ENCODE data around the gene SLIT1.

SLIT1 gene

DNA sequence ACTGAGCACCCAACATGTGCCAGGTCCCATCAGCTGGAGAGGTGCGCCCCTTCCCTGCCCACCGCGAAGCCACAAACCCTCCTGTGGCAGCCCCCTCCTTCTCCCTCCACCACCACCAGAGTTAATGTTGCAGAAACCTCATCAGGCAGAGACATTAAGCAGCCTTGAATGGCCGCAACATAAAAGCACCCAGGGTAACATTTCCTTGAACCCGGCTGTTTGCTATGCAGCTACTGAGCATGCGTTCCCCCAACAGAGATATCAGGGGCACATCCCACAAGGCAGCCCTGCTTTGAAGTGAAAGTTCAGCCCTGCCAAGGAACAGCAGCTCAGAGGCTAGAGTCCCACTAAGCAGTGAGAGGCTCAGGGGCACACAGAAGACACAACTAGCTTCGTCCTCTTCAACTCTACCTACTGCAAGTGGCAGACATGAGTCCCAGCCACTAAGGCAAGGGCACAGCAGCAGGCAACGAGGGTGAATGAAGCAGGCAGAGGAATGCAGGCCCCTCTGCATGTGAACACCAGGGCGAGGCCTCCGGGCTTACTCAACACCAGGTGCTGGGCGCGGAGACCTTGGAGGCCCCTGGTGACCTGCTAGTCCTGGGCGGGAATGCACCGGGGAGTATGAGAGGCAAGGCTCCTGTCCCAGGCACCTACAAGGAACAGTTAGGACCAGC is 107.4 kb downstream of the SLIT1 start:
- no peak for DNase-seq

DNA sequence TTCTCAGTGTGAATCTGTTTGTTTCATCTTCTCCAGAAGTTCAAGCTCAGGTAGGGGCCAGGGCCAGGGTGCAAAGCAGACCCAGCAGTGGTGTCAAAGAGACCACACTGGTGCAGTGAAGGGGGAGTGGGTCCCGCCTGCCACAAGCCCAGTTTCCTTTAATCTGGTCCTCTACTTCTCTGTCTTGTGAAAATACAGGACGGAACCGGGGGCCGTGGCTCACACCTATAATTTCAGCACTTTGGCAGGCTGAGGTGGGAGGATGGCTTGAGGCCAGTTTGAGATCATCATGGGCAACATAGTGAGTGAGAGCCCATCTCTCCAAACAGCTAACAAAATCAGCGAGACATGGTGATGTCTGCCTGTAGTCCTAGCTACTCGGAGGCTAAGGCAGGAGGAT is 109.0 kb downstream of the SLIT1 start:
- DNase-seq = no peak

DNA sequence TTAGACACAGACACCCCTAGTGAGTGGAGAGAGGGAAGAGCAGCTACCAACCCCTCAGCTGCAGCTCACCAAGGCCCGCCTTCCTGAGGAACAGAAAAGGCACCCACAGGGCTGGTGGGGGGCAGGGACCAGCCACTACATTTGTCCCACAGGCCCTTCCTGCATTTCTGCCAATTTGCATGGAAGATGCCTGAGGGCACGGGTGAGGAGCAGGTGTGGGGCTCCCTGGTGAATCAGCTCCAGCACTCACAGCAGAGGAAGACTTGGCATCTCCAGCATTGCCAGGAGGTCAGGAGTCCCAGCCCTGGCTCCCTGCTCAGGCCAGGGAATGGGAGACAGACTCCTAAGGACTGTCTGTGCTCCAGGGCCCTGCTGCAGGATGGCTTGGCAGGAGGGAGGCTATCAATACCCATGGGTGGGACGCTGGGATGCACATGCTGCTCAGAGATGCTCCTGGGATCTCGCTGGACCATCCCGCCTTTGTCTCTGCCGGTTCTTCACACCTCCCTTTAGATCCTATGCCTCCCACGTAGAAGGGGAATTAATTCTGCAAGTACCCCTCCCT is 109.7 kb downstream of the SLIT1 start:
- no peak for DNase-seq

DNA sequence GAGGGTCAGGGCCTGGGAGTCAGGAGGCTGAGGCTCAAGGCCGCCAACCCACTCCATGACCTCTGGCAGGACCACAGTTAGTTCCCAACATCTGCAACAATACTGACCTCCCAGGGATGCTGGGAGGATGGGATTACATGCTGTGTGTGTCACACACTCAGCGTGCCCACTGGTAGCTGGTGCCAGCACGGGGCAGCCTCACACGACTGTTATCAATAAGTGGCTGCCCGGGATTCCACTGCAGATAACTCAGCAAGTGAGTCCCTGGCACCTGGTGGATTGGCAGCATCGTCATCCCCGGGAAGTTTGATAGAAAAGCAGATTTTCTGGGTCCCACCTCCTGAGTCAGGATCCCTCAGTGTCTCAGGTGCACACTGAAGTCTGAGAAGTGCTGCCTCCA is 110.3 kb downstream of the SLIT1 start:
- DNase-seq = no peak

DNA sequence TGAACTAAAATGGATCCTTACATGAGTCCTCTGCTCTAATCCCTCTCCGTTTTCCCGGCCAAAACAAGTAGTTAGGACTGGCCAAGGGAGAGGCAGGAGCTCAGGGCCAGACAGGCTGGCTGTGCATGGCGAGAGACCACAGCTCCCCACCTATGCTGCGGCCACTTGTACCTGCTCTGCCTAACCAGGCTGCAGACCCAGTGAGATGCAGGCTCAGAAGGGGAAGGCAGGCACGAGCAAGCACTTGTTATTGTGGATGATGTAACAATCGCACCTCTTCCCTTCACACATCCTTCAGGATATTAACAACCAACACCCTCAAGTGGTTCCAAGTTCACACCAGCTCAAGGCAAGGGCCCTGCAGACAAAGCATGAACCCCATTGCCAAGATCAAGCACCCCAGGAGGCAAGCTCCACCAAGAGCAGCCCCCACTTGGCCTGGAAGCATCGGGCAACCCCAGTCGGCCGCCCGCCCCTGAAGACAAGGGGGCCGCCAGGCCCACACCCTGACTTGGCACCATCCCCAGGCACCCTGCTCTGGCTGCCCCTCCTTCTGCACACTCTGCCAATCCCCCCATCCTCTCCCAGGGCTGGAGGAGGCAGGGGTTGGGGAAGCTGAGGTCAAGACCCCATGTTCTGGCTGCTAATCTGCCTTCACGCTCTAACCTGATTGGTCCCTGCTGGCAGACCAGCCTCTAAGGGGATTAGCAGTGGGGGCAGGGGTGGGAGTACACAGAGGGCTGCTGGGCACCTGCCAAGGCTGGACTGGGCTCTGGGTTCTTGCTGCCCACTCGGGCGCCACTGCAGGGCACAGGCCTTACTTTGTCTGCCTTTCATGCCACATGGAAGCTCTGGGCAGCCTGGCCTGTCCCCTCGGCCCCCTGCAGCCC is 111.3 kb downstream of the SLIT1 start:
- no peak for DNase-seq

DNA sequence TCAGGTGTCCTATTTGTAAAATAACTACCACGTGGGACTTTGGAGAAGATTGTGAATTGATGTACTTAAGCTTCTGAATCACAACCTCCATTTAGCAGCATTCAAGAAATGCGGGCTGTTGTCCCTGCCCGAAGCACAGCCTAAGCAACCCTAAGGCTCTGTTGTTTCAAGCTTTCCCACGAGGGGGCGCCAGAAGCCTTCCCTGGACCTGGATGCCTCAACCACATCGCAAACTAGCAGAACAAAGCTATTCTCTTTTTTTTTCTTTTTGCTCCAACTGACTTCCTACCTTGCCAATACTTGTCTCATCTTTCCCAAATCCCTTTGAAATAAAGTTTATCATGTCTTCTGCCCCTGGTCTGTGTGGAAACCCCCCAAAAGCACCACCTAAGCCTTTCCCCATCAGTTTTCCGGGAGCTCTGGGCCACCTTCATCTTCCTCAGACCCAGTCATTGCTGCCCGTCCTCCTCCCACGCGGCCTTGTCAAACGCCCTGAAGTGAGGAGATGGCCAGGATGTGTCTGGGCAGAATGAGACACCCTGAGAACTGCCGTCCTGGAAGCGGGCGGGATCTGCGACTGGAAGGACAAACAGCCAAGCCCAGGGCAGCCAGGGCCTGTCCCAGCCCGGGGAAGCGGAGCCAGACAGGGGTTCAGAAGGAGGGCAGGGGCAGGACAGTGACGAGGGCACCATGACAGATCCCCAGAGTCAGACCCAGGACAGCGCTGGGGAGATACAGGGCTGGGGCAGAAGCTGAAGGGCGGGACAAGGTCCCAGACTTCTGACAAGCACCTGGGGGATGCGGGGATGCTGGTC is 112.7 kb downstream of the SLIT1 start:
- peak; percentile 87 to 90 for DNase-seq

DNA sequence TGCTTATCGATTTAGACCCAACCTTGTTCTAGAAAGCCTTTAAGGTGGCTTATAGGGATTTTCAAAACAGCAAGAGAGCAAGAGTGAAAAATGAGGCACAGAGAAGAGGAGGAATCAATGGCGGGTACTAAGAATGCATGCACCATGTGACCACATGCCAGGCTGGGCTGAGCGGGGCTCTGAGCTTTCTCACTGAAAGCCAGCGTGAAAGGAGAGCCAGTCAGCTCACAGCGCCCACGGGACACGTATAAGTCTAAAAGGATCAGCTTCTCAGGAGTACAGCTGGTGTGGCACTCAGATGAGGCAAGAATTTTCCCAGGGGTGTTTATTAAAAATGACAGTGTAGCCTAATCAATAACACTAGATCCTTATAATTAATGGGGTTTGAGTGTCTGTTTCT is 114.3 kb downstream of the SLIT1 start:
- DNase-seq = no peak

DNA sequence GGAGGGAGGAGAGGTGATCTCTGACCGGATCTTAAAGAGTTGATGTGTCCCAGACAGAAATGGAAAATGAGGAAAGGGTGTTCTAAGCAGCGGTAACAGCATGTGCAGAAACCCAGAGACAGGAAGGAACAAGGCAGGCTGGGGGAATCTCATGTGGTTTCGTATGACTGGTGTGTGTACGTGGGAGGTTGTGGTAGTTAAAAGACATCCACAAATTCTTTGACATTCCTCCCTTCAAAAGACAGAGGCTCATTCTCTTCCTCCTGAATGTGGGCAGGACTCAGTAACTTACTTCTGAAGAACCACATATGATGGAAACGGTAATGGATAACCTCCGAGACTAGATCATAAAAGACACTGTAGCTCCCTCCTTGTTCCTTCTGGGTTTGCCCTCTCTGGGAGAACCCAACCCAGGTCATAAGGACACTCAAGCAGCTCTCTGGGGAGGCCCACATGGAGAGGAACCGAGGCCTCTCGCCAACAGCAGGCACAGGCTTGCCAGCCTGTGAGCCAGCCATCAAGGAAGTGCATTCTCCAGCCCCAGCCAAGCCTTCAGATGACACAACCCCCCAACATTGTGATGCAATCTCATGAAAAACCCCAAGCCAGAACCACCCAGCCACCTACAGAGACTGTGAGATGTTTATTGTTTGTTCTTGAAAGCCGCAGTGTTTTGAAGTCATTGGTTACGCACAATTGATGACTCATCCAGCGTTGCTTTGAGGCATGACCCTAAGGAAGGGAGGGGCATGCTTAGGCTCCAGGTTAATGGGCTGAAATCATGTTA is 116.0 kb downstream of the SLIT1 start:
- no peak for DNase-seq

DNA sequence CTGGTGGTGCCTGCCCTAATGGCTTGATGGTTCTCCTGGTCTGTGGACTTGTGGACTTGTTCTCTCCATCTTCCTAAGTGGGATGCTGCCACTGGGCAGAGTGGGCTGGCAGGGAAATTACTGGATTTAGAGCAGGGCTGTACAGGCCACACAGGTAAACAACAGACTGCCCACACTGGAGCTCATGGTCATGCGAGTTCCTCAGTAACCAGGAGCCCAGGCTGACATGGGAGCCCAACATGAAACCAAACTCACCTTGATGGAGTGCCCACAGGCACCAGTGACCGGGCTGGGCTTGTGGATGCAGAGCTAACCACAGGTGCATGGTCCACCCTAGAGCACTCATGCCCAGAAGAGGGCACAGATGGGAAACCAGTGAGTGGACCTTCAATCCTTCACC is 116.7 kb downstream of the SLIT1 start:
- DNase-seq = no peak

DNA sequence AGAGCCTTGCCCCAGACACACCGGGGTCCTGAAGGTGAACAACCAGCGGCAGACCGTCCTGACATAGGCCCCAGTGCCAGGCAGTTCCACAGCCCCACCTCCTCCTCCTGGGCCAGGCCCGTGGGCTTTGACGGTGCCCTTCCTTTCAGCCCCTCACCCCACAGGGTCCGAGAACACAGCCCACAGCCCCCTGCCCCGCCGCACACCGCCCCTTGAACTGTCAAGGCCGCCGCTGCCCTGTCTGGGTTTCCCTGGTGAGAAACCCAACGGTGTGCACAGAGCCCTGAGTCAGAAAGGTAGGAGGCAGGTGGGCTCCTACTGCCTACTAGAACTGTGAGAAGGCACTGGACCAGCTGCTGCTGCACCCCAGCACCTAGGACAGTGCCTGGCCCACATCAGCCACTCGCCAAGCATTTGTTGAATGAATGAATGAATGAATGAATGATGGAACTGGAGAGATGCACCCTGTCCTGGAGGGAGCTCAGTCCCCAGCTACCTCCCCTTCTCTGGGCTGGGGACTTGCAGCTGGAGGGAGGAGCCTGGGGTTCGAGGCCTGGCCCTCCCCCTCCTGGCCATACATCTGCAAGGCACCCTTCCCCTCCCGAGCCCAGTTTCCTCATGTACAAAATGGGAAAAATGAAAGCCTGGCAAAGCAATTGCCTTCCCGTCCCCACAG is 117.9 kb downstream of the SLIT1 start:
- DNase-seq = no peak

DNA sequence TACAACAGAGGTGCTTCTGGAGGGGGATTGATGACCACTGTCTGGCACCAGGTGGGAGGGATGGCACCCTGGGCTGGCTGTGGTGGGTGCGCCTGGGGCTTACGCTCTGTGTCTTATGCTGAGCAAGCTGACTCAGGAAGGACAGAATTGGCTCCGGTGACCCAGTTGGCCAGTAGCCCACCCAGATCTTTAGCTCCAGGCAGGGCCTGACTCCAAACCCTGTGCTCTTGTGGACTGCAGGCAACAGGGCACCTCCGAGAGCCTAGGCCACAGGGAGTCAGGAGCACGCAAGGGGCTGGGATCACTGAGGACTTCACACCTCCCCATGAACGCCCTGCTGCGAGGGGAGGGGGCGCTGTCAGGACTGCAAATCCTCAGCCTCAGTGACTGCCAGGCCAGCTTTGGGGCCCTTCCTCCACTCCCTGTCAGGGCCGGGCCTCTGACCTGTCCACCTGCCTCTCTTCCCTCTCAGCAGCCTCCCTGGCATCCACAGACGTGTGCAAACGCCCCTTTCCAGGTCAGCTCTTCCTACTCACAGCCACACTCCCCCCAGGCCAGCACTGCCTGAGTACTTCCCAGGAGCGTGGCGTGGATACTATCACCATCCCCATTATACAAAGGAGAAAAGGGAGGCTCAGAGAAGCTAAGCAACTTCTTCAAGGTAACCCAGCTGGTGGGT is 118.7 kb downstream of the SLIT1 start:
- no peak for DNase-seq

DNA sequence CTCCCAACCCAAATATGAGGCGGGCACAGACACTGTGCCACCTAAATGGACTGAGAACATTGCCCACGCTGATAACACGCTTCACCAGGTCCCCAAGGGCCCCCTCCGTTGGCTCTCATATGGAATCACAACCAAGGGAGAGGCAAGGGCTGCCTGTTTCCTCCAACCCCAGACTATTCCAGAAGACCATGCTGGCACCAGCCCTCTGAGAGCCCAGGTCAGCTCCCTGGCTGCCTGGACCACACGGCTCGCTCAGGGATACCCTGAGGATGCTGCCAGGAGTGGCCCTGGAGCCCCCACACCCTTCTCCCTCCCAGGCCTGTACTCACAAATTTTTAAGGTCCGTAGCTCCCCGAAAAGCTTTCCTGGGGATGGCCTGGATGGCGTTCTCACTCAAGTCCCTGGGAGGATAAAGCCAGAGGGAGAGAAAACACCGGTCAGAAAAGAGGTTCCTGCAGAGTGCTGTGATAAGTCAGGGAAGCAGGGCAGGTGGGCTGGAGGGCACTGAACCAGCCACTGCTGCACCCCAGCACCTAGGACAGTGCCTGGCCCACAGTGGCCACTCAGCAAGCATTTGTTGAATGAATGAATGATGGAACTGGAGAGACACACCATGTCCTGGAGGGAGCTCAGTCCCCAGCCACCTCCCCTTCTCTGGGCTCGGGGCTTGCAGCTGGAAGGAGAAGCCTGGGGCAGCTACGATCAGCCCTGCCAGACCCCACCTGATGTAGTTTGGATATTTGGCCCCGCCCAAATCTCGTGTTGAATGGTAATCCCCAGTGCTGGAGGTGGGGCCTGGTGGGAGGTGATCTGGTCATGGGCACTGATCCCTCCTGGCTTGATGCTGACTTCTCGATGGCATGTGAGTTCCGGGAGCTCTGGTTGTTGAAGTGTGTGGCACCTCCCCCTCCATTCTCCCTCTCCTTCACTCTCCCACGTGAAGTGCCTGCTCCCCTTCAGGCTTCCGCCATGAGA is 119.8 kb downstream of the SLIT1 start:
- DNase-seq = no peak

DNA sequence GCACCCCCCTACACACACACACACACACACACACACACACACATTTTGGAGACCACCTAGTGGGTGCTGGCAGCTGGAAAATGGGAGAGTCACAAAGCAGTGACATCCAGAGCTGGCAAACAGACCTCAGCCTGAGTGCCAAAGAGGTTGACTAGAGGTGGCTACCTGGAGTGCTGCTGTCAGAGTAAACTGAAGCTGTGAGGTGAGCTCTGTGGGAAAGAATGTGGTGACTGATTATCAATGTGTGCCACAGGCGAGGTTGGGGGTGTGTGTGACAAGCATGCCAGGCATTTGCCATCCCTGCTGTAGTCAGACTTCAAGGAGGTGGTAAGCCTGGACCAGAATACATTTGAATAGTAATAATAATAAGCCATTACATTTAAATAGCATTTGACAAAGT is 120.6 kb downstream of the SLIT1 start:
- DNase-seq = no peak

DNA sequence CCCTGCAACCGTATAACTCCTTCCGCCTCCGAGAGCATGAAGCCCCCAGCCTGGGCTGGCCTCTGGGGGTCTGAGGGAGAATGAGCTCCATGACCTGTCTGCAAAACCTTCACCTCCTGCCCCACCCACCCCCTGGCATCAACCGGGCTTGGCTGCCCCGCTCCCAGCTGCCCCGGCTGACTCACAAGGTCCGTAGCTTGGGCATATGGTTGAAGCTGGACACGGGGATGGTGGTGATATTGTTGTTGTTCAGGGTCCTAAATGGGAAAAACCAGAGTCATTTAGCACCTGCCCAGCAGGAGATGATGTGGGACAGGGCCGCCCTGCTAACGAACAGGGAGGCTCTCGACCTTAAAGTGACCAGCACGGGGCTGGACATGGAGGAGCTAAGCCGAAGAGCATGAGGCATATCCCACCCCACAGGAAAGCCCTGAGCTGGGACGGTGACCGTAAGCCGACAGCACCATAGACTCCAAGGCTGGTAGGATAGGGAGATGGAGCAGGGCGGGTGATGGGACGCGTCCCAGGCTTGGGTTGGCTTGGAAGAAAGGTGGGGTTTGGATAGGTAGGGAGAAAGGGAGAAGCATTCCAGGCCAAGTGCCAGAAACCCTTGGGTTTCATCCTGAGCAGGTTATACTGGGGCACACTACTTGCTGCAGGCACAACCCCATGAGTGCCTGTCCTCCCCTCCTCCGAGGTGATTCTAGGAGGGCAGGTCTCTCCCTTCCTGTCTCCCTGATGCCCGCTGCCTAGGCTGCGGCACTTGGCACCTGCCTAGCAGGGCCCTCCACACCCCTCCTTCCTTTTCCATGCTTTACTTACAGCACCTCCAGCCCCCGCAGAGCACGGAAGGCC is 121.5 kb downstream of the SLIT1 start:
- DNase-seq = no peak

DNA sequence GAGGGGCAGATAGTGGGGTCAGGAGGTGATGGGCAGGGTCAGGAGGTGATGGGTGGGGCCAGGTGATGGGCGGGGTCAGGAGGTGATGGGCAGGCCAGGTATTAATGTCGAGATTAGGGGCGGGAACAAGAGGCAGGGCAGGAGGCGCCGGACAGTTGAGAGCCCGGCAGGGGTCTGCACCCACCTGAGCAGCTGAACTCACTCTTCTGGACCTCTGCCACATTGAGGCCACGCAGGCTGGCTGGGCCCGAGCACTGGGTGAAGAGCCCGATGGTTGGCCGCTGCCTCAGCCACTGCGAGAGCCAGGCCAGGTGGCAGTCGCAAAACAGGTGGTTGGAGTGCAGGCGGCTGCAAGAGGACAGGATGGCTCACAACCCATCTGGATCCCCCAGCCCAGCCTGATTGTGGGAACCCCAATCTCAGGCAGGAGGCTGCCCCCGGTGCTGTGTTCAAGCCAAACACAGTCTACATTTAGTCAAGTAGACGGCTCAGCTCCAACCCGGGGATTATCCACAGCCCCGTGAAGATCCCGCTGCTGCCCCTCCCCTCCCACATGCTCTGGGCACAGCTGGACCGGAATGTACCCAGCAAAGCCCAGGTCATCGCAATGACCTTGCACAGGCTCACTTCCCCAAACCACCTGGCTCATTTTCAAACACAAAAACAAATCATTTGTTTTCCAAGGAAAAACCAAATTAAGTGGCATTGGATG is 122.3 kb downstream of the SLIT1 start:
- no peak for DNase-seq

DNA sequence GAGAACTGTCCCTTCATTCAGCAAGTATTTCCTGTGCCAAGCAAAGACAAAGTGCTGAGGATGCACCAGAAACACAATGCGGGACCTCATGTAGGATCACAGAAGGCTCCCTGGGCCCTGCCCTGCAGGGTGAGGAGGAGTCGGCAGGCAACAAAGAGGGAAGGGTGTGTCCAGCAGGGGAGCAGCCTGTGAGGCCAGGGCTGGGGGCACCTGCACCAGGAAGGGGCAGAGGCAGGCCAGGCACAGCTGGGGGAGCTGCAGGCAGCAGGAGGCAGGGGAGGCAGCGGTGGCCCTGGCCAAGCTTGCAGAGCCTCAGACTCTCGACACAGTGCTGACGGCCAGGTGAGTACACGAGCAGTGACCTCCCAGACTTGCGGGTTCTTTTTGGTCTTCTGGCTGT is 123.3 kb downstream of the SLIT1 start:
- no peak for DNase-seq

DNA sequence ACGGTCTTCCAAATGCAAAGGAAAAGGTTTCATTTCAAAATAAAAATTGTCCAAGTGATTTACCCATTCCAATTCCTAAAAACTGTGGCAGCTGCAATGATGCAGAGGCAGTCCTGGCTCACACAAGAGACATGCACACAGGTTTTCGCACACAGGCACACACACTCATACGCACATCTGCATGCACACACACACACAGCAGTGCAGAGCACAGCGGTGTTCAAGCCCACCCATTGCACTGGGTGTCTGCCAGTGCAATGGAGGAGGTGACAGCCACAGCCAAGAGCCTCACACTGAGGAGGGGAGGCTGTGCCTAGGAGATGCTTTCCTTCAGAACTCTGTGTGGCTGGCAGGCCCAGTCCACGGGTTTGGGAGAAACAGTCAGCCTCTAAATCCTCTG is 123.7 kb downstream of the SLIT1 start:
- DNase-seq = no peak

DNA sequence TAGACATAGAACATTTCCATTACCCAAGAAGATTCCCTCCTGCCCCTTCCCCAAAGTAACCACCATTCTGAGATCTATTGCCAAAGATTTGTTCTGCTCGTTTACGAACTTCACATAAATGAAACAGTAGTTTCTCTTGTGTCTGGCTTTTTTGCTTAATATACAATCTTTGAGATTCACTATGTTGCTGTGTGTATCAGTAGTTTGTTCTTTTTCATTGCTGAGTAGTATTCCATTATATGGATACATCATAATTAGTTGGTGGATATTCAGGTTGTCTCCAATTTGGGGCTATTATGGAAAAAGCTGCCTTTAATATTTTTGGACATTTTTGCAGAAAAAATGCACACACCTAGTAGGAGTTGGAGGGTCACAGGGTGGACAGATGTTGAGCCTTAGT is 124.3 kb downstream of the SLIT1 start:
- DNase-seq = no peak

Data from stimulated activated CD4-positive, alpha-beta T cell treated with anti-CD3 and anti-CD28 coated beads, Interleukin-2, amount 100 ng/mL, for 24 hours (primary cell).